HCT116 (cell line): ENCODE results near the gene AARSD1.

ENCODE experiments used
- CEBPB ChIP-seq: IDR thresholded peaks from 2 replicates; pipeline ENCODE4 v1.6.1; 2012; ENCODE audit warnings: low read depth
- EZH2 ChIP-seq: fragments of 200-600 bp; sonication (generic); IDR thresholded peaks from 2 replicates; pipeline ENCODE4 v1.6.1; 2017; ENCODE audit warnings: antibody characterized with exemption, mixed run types
- FOSL1 ChIP-seq: IDR thresholded peaks from 2 replicates; pipeline ENCODE4 v1.6.1; 2012; ENCODE audit warnings: low read depth
- POLR2A ChIP-seq: IDR thresholded peaks from 2 replicates; pipeline ENCODE4 v1.7.0; 2011; ENCODE audit warnings: borderline replicate concordance; ENCODE audit not compliant: insufficient read depth, insufficient read length; ENCODE audit errors: extremely low read depth
- POLR2AphosphoS5 ChIP-seq: IDR thresholded peaks from 2 replicates; pipeline ENCODE4 v1.6.1; 2011; ENCODE audit warnings: mild to moderate bottlenecking, low read depth, low read length, moderate library complexity
- TCF7L2 ChIP-seq: IDR thresholded peaks from 2 replicates; pipeline ENCODE4 v1.7.0; 2011; ENCODE audit warnings: borderline replicate concordance, inconsistent platforms; ENCODE audit not compliant: insufficient read depth, insufficient read length; ENCODE audit errors: extremely low read depth
- YY1 ChIP-seq: IDR thresholded peaks from 2 replicates; pipeline ENCODE4 v1.6.1; 2011; ENCODE audit warnings: low read length, low read depth, moderate library complexity, mild to moderate bottlenecking; ENCODE audit not compliant: insufficient replicate concordance; ENCODE audit errors: extremely low read depth
- ZBTB33 ChIP-seq: IDR thresholded peaks from 2 replicates; pipeline ENCODE4 v1.6.1; 2011; ENCODE audit warnings: mild to moderate bottlenecking, low read length, moderate library complexity; ENCODE audit not compliant: insufficient replicate concordance; ENCODE audit errors: extremely low read depth
- ZNF274 ChIP-seq: fragments of 200-500 bp; sonication (Bioruptor generic); IDR thresholded peaks from 2 replicates; pipeline ENCODE4 v1.6.1; 2014; ENCODE audit warnings: mild to moderate bottlenecking, low read depth, low read length, inconsistent platforms
- TF ChIP-seq, protein P1 (sequence below): IDR thresholded peaks from 2 replicates; pipeline ENCODE4 v1.6.1; 2012
- TF ChIP-seq, protein P2 (sequence below), 3 experiments: fragments of 200-600 bp in 1 of 3; sonication (generic) in 1 of 3; IDR thresholded peaks in 2 of 3; conservative IDR thresholded peaks in 1 of 3; 2 replicates each; pipeline ENCODE4 v1.5.1; 2012 to 2017; ENCODE audit warnings: low read depth in 2 of 3, low read length in 2 of 3, antibody characterized with exemption in 1 of 3, borderline replicate concordance in 1 of 3, control low read depth in 1 of 3, mild to moderate bottlenecking in 1 of 3, mixed read lengths in 1 of 3, mixed run types in 1 of 3, moderate library complexity in 1 of 3; ENCODE audit not compliant: insufficient read depth in 1 of 3
- TF ChIP-seq, protein P3 (sequence below): IDR thresholded peaks from 2 replicates; pipeline ENCODE4 v1.6.1; 2012; ENCODE audit warnings: low read depth
- TF ChIP-seq, protein P4 (sequence below): IDR thresholded peaks from 2 replicates; pipeline ENCODE4 v1.6.1; 2012

- no peak for TF ChIP-seq CEBPB
- no peak for TF ChIP-seq POLR2A
- no peak for TF ChIP-seq ZNF274
- TF ChIP-seq, protein P1, sequence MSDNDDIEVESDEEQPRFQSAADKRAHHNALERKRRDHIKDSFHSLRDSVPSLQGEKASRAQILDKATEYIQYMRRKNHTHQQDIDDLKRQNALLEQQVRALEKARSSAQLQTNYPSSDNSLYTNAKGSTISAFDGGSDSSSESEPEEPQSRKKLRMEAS: no peak
- TF ChIP-seq, protein P2, sequence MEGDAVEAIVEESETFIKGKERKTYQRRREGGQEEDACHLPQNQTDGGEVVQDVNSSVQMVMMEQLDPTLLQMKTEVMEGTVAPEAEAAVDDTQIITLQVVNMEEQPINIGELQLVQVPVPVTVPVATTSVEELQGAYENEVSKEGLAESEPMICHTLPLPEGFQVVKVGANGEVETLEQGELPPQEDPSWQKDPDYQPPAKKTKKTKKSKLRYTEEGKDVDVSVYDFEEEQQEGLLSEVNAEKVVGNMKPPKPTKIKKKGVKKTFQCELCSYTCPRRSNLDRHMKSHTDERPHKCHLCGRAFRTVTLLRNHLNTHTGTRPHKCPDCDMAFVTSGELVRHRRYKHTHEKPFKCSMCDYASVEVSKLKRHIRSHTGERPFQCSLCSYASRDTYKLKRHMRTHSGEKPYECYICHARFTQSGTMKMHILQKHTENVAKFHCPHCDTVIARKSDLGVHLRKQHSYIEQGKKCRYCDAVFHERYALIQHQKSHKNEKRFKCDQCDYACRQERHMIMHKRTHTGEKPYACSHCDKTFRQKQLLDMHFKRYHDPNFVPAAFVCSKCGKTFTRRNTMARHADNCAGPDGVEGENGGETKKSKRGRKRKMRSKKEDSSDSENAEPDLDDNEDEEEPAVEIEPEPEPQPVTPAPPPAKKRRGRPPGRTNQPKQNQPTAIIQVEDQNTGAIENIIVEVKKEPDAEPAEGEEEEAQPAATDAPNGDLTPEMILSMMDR (IDR thresholded peaks at IDR 0.05 in 2 of 3, conservative IDR thresholded peaks at IDR 0.05 in 1 of 3; ENCODE audit: borderline replicate concordance in 1 of 3, insufficient read depth in 1 of 3, low read depth in 2 of 3, low read length in 2 of 3): no peak
- TF ChIP-seq, protein P3, sequence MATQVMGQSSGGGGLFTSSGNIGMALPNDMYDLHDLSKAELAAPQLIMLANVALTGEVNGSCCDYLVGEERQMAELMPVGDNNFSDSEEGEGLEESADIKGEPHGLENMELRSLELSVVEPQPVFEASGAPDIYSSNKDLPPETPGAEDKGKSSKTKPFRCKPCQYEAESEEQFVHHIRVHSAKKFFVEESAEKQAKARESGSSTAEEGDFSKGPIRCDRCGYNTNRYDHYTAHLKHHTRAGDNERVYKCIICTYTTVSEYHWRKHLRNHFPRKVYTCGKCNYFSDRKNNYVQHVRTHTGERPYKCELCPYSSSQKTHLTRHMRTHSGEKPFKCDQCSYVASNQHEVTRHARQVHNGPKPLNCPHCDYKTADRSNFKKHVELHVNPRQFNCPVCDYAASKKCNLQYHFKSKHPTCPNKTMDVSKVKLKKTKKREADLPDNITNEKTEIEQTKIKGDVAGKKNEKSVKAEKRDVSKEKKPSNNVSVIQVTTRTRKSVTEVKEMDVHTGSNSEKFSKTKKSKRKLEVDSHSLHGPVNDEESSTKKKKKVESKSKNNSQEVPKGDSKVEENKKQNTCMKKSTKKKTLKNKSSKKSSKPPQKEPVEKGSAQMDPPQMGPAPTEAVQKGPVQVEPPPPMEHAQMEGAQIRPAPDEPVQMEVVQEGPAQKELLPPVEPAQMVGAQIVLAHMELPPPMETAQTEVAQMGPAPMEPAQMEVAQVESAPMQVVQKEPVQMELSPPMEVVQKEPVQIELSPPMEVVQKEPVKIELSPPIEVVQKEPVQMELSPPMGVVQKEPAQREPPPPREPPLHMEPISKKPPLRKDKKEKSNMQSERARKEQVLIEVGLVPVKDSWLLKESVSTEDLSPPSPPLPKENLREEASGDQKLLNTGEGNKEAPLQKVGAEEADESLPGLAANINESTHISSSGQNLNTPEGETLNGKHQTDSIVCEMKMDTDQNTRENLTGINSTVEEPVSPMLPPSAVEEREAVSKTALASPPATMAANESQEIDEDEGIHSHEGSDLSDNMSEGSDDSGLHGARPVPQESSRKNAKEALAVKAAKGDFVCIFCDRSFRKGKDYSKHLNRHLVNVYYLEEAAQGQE: no peak
- TF ChIP-seq FOSL1: no peak
- no peak for TF ChIP-seq YY1
- TF ChIP-seq POLR2AphosphoS5: no peak
- no peak for TF ChIP-seq ZBTB33
- TF ChIP-seq EZH2: no peak
- TF ChIP-seq TCF7L2: no peak
- TF ChIP-seq, protein P4, sequence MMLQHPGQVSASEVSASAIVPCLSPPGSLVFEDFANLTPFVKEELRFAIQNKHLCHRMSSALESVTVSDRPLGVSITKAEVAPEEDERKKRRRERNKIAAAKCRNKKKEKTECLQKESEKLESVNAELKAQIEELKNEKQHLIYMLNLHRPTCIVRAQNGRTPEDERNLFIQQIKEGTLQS: no peak
Observed at GRCh38 chr17:42901535-42902229, 62.6 kb downstream of the AARSD1 start.
